Sigmoid colon (tissue), 3 donors: ENCODE data around the gene ERCC5.

Experiments used
- CTCF ChIP-seq, 4 experiments: fragments of 450-650 bp in 3 of 4; fragments of 200-600 bp in 1 of 4; IDR thresholded peaks; one replicate each; pipeline ENCODE4 v1.5.1; 2016 to 2019; ENCODE audit warnings: antibody characterized with exemption in 4 of 4, mild to moderate bottlenecking in 3 of 4, moderate library complexity in 2 of 4
- POLR2A ChIP-seq, 2 donors: fragments of 450-650 bp; IDR thresholded peaks; one replicate each; pipeline ENCODE4 v1.6.1; 2016; ENCODE audit warnings: antibody characterized with exemption in 2 of 2, mild to moderate bottlenecking in 2 of 2, moderate library complexity in 2 of 2

DNA sequence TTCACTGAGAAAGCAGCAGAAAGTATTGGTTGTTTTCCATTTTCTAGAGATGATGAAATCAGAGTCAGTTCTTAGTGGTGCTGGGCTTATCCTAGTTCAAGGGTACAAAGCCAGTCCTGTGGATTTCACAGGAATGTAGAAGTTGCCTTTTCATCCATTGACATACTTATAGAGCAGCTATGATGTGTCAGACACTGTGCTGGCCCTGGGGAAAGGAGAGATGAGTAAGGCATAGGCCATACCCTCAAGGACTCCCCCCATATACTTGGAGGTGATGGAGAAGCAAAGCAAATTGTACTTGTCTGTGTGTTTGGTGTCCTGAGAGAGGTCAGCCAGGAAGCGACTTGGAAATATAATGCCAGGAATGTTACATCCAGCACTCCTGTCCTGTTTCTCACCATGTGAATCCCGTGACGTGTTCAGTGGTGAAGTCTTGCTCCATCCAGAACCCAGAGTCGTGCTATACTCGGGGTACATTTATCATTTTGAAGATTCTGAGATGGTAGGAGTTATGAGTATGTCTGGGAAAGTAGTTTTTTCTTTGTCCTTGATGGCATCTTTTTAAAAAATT lies 22.6 kb downstream of the ERCC5 start:
- TF ChIP-seq CTCF (IDR thresholded peaks at IDR 0.05) (no peak), POLR2A (IDR thresholded peaks at IDR 0.05) (no peak)
